Ovary (tissue), 3 donors: ENCODE measurements around the gene HARS2.

Source experiments
- EP300 ChIP-seq: sonication (generic); formaldehyde crosslinking; IDR thresholded peaks from one replicate; pipeline ENCODE4 v1.6.1; 2017; ENCODE audit warnings: antibody characterized with exemption
- TF ChIP-seq, protein P1 (sequence below), 3 donors: fragments of 450-650 bp in 2 of 3; fragments of 200-600 bp in 1 of 3; IDR thresholded peaks; one replicate each; pipeline versions ENCODE4 v1.5.1 to v1.8.0; 2016 to 2022; ENCODE audit warnings: antibody characterized with exemption in 3 of 3, mild to moderate bottlenecking in 1 of 3
- donor health status: DM: no; HTN: no; CAD: no.

DNA sequence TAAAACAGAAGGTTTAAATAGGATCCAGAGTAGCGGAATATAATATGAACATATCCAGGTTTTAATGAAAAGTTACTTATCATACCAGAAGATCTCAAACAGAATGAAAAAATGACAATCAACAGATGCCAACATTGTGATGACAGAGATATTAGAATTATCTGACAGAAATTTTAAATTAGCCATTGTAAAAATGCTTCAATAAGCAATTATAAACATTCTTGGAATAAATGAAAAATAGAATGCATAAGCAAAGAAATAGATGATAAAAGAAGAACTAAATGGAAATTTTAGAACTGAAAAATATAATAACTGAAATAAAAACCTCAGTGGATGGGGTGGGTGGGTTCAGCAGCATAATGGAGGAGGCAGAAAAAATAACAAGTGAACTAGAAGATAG lies 46.2 kb downstream of the HARS2 start:
- TF ChIP-seq, protein P1, sequence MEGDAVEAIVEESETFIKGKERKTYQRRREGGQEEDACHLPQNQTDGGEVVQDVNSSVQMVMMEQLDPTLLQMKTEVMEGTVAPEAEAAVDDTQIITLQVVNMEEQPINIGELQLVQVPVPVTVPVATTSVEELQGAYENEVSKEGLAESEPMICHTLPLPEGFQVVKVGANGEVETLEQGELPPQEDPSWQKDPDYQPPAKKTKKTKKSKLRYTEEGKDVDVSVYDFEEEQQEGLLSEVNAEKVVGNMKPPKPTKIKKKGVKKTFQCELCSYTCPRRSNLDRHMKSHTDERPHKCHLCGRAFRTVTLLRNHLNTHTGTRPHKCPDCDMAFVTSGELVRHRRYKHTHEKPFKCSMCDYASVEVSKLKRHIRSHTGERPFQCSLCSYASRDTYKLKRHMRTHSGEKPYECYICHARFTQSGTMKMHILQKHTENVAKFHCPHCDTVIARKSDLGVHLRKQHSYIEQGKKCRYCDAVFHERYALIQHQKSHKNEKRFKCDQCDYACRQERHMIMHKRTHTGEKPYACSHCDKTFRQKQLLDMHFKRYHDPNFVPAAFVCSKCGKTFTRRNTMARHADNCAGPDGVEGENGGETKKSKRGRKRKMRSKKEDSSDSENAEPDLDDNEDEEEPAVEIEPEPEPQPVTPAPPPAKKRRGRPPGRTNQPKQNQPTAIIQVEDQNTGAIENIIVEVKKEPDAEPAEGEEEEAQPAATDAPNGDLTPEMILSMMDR (IDR thresholded peaks at IDR 0.05), result no peak
- no peak for TF ChIP-seq EP300
